Endothelial cell of umbilical vein (primary cell): Measurements from ENCODE around the gene HOXA13. TPM values are rescaled to one million over a fixed set of nuclear protein-coding genes. Genes with fewer than 3 reads are reported as not detected.

Experiments
- BruUV-seq: library from RNA; stranded (reverse); fragments of 400-500 nt; replicated peaks from 2 replicates; lab custom pipeline; 2021; lab: Mats Ljungman, UMichigan
- CTCF ChIA-PET: fragments of 300-600, 350-600 bp; sonication (Branson Sonifier 250); formaldehyde crosslinking; loops from one replicate; lab custom pipeline; 2021; ENCODE audit warnings: antibody characterized with exemption, inconsistent platforms; lab: Charles Lee
- POLR2A ChIA-PET: fragments of 300-600, 350-600 bp; sonication (Branson Sonifier 250); formaldehyde crosslinking; loops from one replicate; lab custom pipeline; 2021; ENCODE audit warnings: antibody characterized with exemption, inconsistent platforms; lab: Charles Lee
- DNase-seq: peaks from one replicate; pipeline ENCODE4 v3.0.0-alpha.2; 2011; ENCODE audit warnings: low read depth, low spot score
- FAIRE-seq: peaks from 2 replicates; lab custom pipeline; 2011; peaks lifted over from hg19 to GRCh38; lab: Jason Lieb, UNC
- H2AFZ ChIP-seq: 2 replicates; pipeline ENCODE4 v1.6.0; 2012; ENCODE audit warnings: low read depth, low read length, control low read depth, inconsistent platforms
- H3K27ac ChIP-seq: 2 replicates; pipeline ENCODE4 v1.5.1; 2011; ENCODE audit warnings: low read depth, mild to moderate bottlenecking, control low read depth, low read length, moderate library complexity; ENCODE audit not compliant: insufficient read depth
- H3K27me3 ChIP-seq, 2 experiments: 2 replicates each; pipeline versions ENCODE4 v1.6.0 to v1.6.1; 2011; ENCODE audit warnings: low read length in 2 of 2, mixed read lengths in 1 of 2; ENCODE audit not compliant: control insufficient read depth in 2 of 2, insufficient read depth in 2 of 2
- H3K36me3 ChIP-seq, 2 experiments: 2 replicates in 1 of 2; 3 replicates in 1 of 2; pipeline ENCODE4 v1.5.1; 2011; ENCODE audit warnings: low read length in 2 of 2, mild to moderate bottlenecking in 1 of 2, moderate library complexity in 1 of 2; ENCODE audit not compliant: control insufficient read depth in 2 of 2, insufficient read depth in 2 of 2; ENCODE audit errors: extremely low read depth in 1 of 2
- H3K4me1 ChIP-seq: 3 replicates; pipeline ENCODE4 v1.5.1; 2011; ENCODE audit warnings: mild to moderate bottlenecking, low read length; ENCODE audit not compliant: control insufficient read depth, insufficient read depth; ENCODE audit errors: extremely low read depth
- H3K4me2 ChIP-seq: 2 replicates; pipeline ENCODE4 v1.6.1; 2011; ENCODE audit warnings: low read length, control low read depth, mixed read lengths; ENCODE audit not compliant: insufficient read depth
- H3K4me3 ChIP-seq, 3 experiments: fragments of 200-600 bp in 1 of 3; sonication (generic), shearing (Covaris generic) in 1 of 3; replicated peaks in 1 of 3; 2 replicates each; pipeline ENCODE4 v1.5.1; 2011 to 2016; ENCODE audit warnings: control low read depth in 3 of 3, low read length in 3 of 3, mild to moderate bottlenecking in 2 of 3, inconsistent platforms in 1 of 3, low read depth in 1 of 3, moderate library complexity in 1 of 3; ENCODE audit not compliant: insufficient read depth in 1 of 3
- H3K79me2 ChIP-seq: 2 replicates; pipeline ENCODE4 v1.6.0; 2012; ENCODE audit warnings: low read length, inconsistent platforms; ENCODE audit not compliant: control insufficient read depth, insufficient read depth
- H3K9ac ChIP-seq: replicated peaks from 2 replicates; pipeline ENCODE3; 2011; ENCODE audit warnings: low read length, control low read depth; ENCODE audit not compliant: insufficient read depth; ENCODE audit errors: extremely low read depth
- H3K9me1 ChIP-seq: replicated peaks from 3 replicates; pipeline ENCODE4 v1.6.0; 2011; ENCODE audit warnings: mild to moderate bottlenecking, low read length; ENCODE audit not compliant: control insufficient read depth, insufficient read depth; ENCODE audit errors: extremely low read depth
- H3K9me3 ChIP-seq: replicated peaks from 2 replicates; pipeline ENCODE4 v1.5.1; 2012; ENCODE audit warnings: low read length, inconsistent platforms; ENCODE audit not compliant: control insufficient read depth, insufficient read depth
- H4K20me1 ChIP-seq: replicated peaks from 2 replicates; pipeline ENCODE3; 2011; ENCODE audit warnings: mild to moderate bottlenecking, low read length; ENCODE audit not compliant: control insufficient read depth, insufficient read depth; ENCODE audit errors: extremely low read depth
- FOS ChIP-seq: IDR thresholded peaks from 2 replicates; pipeline ENCODE4 v1.6.1; 2011; ENCODE audit warnings: mild to moderate bottlenecking, low read length, moderate library complexity, borderline replicate concordance; ENCODE audit not compliant: insufficient read depth
- GATA2 ChIP-seq: IDR thresholded peaks from 2 replicates; pipeline ENCODE4 v1.7.0; 2011; ENCODE audit warnings: low read depth, mild to moderate bottlenecking, moderate library complexity, mixed read lengths, low read length; ENCODE audit not compliant: insufficient read length, insufficient read depth
- JUN ChIP-seq: IDR thresholded peaks from 2 replicates; pipeline ENCODE4 v1.6.1; 2011; ENCODE audit warnings: borderline replicate concordance, low read depth; ENCODE audit not compliant: insufficient read length, insufficient read depth
- POLR2A ChIP-seq: IDR thresholded peaks from 2 replicates; pipeline ENCODE4 v1.6.1; 2012; ENCODE audit warnings: low read depth, mild to moderate bottlenecking, control low read depth, low read length
- POLR2AphosphoS5 ChIP-seq: IDR thresholded peaks from 2 replicates; pipeline ENCODE4 v1.6.1; 2012; ENCODE audit warnings: low read depth, mild to moderate bottlenecking, control low read depth, low read length, moderate library complexity; ENCODE audit not compliant: insufficient read depth
- dilution Hi-C: fragments of 300-500 bp; cut with MboI; formaldehyde crosslinking; loops from one replicate; pipeline ENCODE4 v1.15.0; 2019; ENCODE audit warnings: low sequenced_read_pairs; ENCODE audit not compliant: extremely low pct_ligation_motif_present
- intact Hi-C: fragments of 100-400 bp; cut with micrococcal nuclease; formaldehyde crosslinking; loops from one replicate; pipeline ENCODE4 v1.10.0; 2022
- polyA plus RNA-seq, 4 experiments: library from polyadenylated mRNA; depleted of rRNA in 3 of 4; stranded (reverse) in 3 of 4; unstranded in 1 of 4; fragments of >200 nt; gene quantifications; 2 replicates each; pipeline versions ENCODE4 v1.2.1 to v1.2.3, GENCODE V29; 2011 to 2012; ENCODE audit warnings: missing spikeins in 1 of 4
- total RNA-seq: library from RNA; stranded (reverse); gene quantifications from 2 replicates; pipeline ENCODE4 v1.2.3, GENCODE V29; 2021
- TF ChIP-seq, protein P1 (sequence below): IDR thresholded peaks from 2 replicates; pipeline ENCODE4 v1.6.1; 2011; ENCODE audit not compliant: insufficient read depth, insufficient read length
- TF ChIP-seq, protein P2 (sequence below), 2 donors: IDR thresholded peaks; 1 replicate in 1 of 2; 2 replicates in 1 of 2; pipeline ENCODE4 v1.5.1; 2011; ENCODE audit warnings: low read length in 2 of 2, mild to moderate bottlenecking in 2 of 2, moderate library complexity in 2 of 2, control low read depth in 1 of 2, inconsistent platforms in 1 of 2, low read depth in 1 of 2; ENCODE audit not compliant: insufficient read depth in 1 of 2; ENCODE audit errors: extremely low read depth in 1 of 2

Gene HOXA13
- total and polyA plus RNA-seq, 2 donors (not counting 3 experiments of a cell fraction or from before 2014, with no cell fraction given), result 0.22 TPM; not detected in 1

DNA sequence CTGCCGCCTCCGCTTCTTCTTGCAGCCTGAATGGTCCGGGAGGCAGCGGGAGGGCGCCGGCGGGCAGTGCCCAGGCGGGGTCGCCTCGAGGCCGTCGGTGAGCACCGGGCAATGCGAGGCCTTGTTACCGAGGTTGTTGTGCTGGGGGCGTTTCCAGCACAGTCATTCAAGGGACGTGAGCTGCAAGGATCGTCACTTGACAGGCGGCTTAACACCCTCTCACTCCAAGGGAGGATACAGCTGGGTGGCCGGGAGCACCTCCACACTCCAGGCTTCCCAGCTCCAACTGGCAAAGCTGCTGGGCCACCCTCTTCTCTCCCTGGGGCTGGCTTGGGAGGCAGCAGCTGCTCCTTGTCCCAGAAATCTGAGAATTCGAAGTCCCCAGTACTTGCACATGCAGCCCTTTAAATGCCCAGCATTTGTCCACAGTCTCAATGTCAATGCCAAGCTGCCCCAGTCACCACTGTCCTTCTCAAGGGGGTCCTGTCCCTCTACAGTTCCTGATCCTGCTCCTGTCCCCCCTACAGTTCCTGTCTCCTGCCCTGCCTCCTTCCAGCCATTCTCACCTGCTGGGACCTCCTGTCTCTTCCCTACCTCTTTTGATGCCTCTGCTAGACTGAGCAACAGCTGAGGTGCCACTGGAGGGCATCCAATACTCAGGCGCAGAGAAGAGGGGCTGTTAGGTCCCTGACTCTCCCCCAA lies 10.4 kb downstream of the HOXA13 start:
- peak overlapping the region; percentile 82 for H3K4me2 ChIP-seq

DNA sequence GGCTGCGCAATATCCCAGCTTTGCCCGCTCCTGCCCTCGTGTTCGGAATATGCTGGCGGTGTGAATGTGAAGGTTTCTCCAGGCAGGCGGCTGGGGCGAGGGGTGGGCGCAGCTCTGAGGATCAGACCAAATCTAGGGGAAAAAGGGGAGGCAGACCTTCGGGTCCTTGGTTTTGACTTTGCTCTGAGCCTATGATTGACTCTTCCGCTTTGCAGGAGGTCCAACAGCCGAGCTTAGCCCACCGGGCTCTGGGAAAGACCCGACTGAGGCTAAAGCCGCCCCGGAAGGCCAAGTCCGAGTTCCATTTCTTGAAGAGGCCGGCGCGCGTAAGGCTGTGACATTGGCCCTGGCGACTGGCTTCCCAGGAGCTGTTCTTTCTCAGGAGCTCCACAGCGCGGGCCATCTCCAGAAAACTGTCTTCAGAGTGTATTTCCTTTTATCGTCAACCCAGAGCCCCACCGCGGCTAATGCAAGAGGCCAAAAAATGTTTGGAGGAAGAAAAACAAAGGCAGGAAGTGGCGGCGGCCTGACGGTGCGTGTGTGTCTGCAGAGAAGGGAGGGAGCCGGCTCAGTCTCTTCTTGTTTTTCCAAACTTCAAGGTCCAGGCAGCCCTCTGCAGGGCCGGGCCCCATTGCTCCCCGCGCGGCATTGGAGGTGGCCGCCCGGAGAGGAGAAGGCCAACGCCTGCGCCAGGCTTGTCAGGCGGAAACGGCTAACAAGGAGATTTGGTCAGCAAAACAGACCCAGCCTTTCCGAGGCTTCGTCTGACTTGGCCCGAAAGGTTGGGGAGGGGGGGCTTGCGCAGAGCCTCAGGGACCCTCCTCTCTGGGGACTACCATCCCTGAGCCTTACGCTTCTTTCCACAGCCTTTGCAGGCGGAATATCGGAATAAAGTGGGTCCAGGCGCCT lies 11.3 kb downstream of the HOXA13 start:
- no peaks in the 10 kb centered on the region for H3K9me1 ChIP-seq
- peak; percentile 53 for TF ChIP-seq POLR2A
- TF ChIP-seq POLR2AphosphoS5, result peak; percentile 44
- TF ChIP-seq, protein P1, sequence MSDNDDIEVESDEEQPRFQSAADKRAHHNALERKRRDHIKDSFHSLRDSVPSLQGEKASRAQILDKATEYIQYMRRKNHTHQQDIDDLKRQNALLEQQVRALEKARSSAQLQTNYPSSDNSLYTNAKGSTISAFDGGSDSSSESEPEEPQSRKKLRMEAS, result no peak
- TF ChIP-seq FOS, result peak; percentile 30
- TF ChIP-seq, protein P2, sequence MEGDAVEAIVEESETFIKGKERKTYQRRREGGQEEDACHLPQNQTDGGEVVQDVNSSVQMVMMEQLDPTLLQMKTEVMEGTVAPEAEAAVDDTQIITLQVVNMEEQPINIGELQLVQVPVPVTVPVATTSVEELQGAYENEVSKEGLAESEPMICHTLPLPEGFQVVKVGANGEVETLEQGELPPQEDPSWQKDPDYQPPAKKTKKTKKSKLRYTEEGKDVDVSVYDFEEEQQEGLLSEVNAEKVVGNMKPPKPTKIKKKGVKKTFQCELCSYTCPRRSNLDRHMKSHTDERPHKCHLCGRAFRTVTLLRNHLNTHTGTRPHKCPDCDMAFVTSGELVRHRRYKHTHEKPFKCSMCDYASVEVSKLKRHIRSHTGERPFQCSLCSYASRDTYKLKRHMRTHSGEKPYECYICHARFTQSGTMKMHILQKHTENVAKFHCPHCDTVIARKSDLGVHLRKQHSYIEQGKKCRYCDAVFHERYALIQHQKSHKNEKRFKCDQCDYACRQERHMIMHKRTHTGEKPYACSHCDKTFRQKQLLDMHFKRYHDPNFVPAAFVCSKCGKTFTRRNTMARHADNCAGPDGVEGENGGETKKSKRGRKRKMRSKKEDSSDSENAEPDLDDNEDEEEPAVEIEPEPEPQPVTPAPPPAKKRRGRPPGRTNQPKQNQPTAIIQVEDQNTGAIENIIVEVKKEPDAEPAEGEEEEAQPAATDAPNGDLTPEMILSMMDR (IDR thresholded peaks at IDR 0.05; ENCODE audit: extremely low read depth in 1 of 2, insufficient read depth in 1 of 2, low read depth in 1 of 2, low read length in 2 of 2), result no peak
- TF ChIP-seq JUN, result no peak
- peak overlapping the region; percentile 82 for H3K4me2 ChIP-seq
- dilution Hi-C loops, result no loop called here
- peaks cover 2 to 7% of the 10 kb centered on the region in 2 experiments for H3K27me3 ChIP-seq
- H3K9ac ChIP-seq, result peak overlapping the region; percentile 77
- H3K79me2 ChIP-seq, result peaks cover 40% of the 10 kb centered on the region
- H2AFZ ChIP-seq, result peak overlapping the region; percentile 5
- peak; percentile 99 for FAIRE-seq
- no peaks in the 10 kb centered on the region for H4K20me1 ChIP-seq
- peak overlapping the region; percentile 90 for H3K27ac ChIP-seq
- BruUV-seq, result TSS peak; percentile 43
- no peaks in the 10 kb centered on the region for H3K9me3 ChIP-seq
- H3K4me1 ChIP-seq, result peaks cover 50% of the 10 kb centered on the region
- intact Hi-C loops, result loop anchor here (2.0 to 5.0 kb wide), 3 partner anchors 474 to 1331 kb away; partner anchors contain the start of gene HIBADH
- ChIA-PET CTCF (interaction anchor here (1.6 to 5.0 kb wide), 2 partner anchors 9 to 905 kb away, joined by 4 to 42 read pairs; no protein-coding TSS in a partner anchor), POLR2A (no interaction called here)
- peak; percentile 81 for DNase-seq
- H3K4me3 ChIP-seq, result peak overlapping the region; percentile 6 to 48 (median 44)
- H3K36me3 ChIP-seq, result no peaks in the 10 kb centered on the region

More for the DNA sequence above, 10.4 kb downstream of the HOXA13 start:
- dilution Hi-C loops (no loop called here), intact Hi-C loops (loop anchor here (2.0 to 5.0 kb wide), 3 partner anchors 473 to 1332 kb away; partner anchors contain the start of gene HIBADH)
- peak overlapping the region; percentile 90 for H3K27ac ChIP-seq
- no peaks in the 10 kb centered on the region for H3K9me3 ChIP-seq
- CTCF ChIA-PET, result interaction anchor here (1.1 to 5.0 kb wide), 3 partner anchors 10 to 904 kb away, joined by 4 to 42 read pairs (median 4); no protein-coding TSS in a partner anchor
- H2AFZ ChIP-seq, result peak overlapping the region; percentile 5
- BruUV-seq, result no TSS peak
- peaks cover 47% of the 10 kb centered on the region for H3K4me1 ChIP-seq
- no peaks in the 10 kb centered on the region for H3K9me1 ChIP-seq
- DNase-seq, result peak; percentile 79
- H4K20me1 ChIP-seq, result no peaks in the 10 kb centered on the region
- peak overlapping the region; percentile 77 for H3K9ac ChIP-seq
- H3K79me2 ChIP-seq, result peaks cover 31% of the 10 kb centered on the region
- POLR2A ChIA-PET, result no interaction called here
- H3K36me3 ChIP-seq, result no peaks in the 10 kb centered on the region
- peak overlapping the region in 1 of 3 experiments; percentile 44 for H3K4me3 ChIP-seq
- H3K27me3 ChIP-seq, result peaks cover 7 to 15% of the 10 kb centered on the region in 2 experiments
- FAIRE-seq, result no peak
- TF ChIP-seq GATA2, result no peak
- peak; percentile 7 for TF ChIP-seq POLR2AphosphoS5
- no peak for TF ChIP-seq POLR2A
